ENCODE data around the gene RNF167. TPM values are rescaled to one million over a fixed set of nuclear protein-coding genes. Genes with fewer than 3 reads are reported as not detected.

Gene RNF167
- total RNA-seq, result 90.7 TPM
- long read RNA-seq, transcript RNF167-211 (9 exons, 1,757 nt), result minor isoform, 10 of 61 reads
- long read RNA-seq, transcript RNF167-201 (10 exons, 1,915 nt), result major isoform, 18 of 61 reads
- long read RNA-seq, partial matches to known transcripts, result 5 of 61 reads
- long read RNA-seq, other reads (novel, unspliced or antisense), result 27 of 61 reads

DNA sequence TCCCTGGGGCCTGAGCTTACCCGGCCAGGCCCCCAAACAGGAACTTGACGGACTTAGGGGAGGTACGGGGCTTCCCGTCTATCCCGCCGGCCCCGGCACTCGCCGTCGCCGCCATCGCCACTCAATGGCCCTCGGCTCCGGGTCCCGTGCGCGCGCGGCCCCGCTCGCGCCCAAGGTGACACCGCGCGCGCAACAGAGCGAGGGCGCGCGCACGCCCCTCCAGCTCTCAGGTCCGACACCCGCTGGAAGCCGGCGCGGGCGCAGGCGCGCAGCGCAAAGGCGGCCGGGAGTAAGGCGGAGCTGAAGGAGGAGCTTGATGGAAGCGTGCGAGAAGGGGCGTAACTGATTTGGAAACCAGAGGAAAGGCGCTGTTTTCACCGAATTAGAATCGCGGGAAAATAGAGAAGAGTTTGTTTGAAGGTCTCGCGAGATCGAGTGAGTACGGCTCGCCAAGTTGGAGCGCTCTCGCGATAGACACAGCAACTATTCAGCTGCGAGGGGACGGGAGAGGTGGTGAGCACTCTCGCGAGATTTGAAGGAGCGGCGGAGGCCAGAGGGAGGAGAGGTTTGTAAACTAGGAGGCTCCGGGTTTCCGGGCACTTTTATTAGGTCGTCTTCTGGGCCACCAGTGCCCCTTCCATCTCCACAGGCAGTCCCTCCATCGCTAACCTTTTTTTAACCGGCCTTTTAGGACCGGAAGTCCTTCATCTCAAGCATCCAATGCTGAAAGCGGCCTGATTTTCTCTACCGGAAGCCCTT lies at the start of gene RNF167, which contains the start of gene SLC25A11:
Gene RNF167 (plus strand): TSS at position 473 of the 759 bp plus-strand sequence. CDS start 642 bp downstream, outside the sequence.
Gene SLC25A11 (minus strand): TSS at position 251 of the 759 bp plus-strand sequence. CDS start 136 bp downstream, at position 115.
- Histone ChIP-seq H3K27ac (replicated peaks) (peak within 1 kb of the TSS; percentile 96), H3K9me3 (replicated peaks) (no peaks in the 10 kb centered on the region), H3K4me1 (peaks cover 71% of the 10 kb centered on the region), H3K27me3 (ENCODE audit: low read depth) (no peaks in the 10 kb centered on the region), H3K4me3 (peak within 1 kb of the TSS; percentile 84), H3K36me3 (peaks cover 63% of the 10 kb centered on the region)
- DNase-seq, result peak; percentile 93
- TF ChIP-seq, protein P1, sequence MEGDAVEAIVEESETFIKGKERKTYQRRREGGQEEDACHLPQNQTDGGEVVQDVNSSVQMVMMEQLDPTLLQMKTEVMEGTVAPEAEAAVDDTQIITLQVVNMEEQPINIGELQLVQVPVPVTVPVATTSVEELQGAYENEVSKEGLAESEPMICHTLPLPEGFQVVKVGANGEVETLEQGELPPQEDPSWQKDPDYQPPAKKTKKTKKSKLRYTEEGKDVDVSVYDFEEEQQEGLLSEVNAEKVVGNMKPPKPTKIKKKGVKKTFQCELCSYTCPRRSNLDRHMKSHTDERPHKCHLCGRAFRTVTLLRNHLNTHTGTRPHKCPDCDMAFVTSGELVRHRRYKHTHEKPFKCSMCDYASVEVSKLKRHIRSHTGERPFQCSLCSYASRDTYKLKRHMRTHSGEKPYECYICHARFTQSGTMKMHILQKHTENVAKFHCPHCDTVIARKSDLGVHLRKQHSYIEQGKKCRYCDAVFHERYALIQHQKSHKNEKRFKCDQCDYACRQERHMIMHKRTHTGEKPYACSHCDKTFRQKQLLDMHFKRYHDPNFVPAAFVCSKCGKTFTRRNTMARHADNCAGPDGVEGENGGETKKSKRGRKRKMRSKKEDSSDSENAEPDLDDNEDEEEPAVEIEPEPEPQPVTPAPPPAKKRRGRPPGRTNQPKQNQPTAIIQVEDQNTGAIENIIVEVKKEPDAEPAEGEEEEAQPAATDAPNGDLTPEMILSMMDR (IDR thresholded peaks at IDR 0.05; ENCODE audit: borderline replicate concordance), result no peak
- intact Hi-C loops (cut with micrococcal nuclease), result no loop called here

- Histone ChIP-seq H3K27me3 (ENCODE audit: low read depth) (no peaks in the 10 kb centered on the region), H3K36me3 (peaks cover 93% of the 10 kb centered on the region), H3K27ac (replicated peaks) (no peak overlapping the region), H3K9me3 (replicated peaks) (no peaks in the 10 kb centered on the region), H3K4me3 (no peak overlapping the region), H3K4me1 (no peaks in the 10 kb centered on the region)
- DNase-seq, result no peak
- TF ChIP-seq, protein P1 (IDR thresholded peaks at IDR 0.05; ENCODE audit: borderline replicate concordance), result no peak
- intact Hi-C loops (cut with micrococcal nuclease), result no loop called here
These were observed 48.4 kb upstream of the RNF167 start for GRCh38 chr17:4891411-4892410.

GRCh38 chr17:4892499-4893221 lies 47.4 kb upstream of the RNF167 start:
- no peak overlapping the region for H3K27ac ChIP-seq (replicated peaks)
- intact Hi-C loops (cut with micrococcal nuclease), result no loop called here
- no peaks in the 10 kb centered on the region for H3K9me3 ChIP-seq (replicated peaks)
- no peaks in the 10 kb centered on the region for H3K27me3 ChIP-seq (ENCODE audit: low read depth)
- no peak overlapping the region for H3K4me3 ChIP-seq
- DNase-seq, result no peak
- TF ChIP-seq, protein P1 (IDR thresholded peaks at IDR 0.05; ENCODE audit: borderline replicate concordance), result no peak
- no peaks in the 10 kb centered on the region for H3K4me1 ChIP-seq
- peaks cover 86% of the 10 kb centered on the region for H3K36me3 ChIP-seq

GRCh38 chr17:4893272-4893671 lies 46.8 kb upstream of the RNF167 start:
- Histone ChIP-seq H3K9me3 (replicated peaks) (no peaks in the 10 kb centered on the region), H3K4me3 (no peak overlapping the region), H3K4me1 (no peaks in the 10 kb centered on the region), H3K36me3 (peaks cover 80% of the 10 kb centered on the region), H3K27ac (replicated peaks) (no peak overlapping the region), H3K27me3 (ENCODE audit: low read depth) (no peaks in the 10 kb centered on the region)
- intact Hi-C loops (cut with micrococcal nuclease), result no loop called here
- DNase-seq, result no peak
- TF ChIP-seq, protein P1 (IDR thresholded peaks at IDR 0.05; ENCODE audit: borderline replicate concordance), result no peak
